H1 (cell line): Measurements from ENCODE around the gene UBE2A. TPM values are rescaled to one million over a fixed set of nuclear protein-coding genes. Genes with fewer than 3 reads are reported as not detected.

Experiments
- CTCF ChIA-PET: fragments of 300-600 bp; sonication (Branson Sonifier 250); formaldehyde crosslinking; loops from one replicate; lab custom pipeline; 2021; ENCODE audit not compliant: partially characterized antibody; lab: Charles Lee
- POLR2A ChIA-PET: fragments of 300-600 bp; sonication (Branson Sonifier 250); formaldehyde crosslinking; loops from one replicate; lab custom pipeline; 2021; ENCODE audit warnings: inconsistent platforms; ENCODE audit not compliant: partially characterized antibody; lab: Charles Lee
- DNase-seq, 2 experiments: peaks; one replicate each; pipeline versions ENCODE4 v3.0.0 to v3.0.0-alpha.2; 2010 to 2022; ENCODE audit warnings: low spot score in 2 of 2, low read depth in 1 of 2, mixed read lengths in 1 of 2
- FAIRE-seq: peaks from 2 replicates; lab custom pipeline; 2011; peaks lifted over from hg19 to GRCh38; lab: Jason Lieb, UNC
- H2AFZ ChIP-seq: 2 replicates; pipeline ENCODE4 v1.8.1; 2012; ENCODE audit warnings: low read length, inconsistent platforms
- H2AK5ac ChIP-seq: 2 replicates; pipeline ENCODE4 v1.6.1; 2013; ENCODE audit warnings: low read depth, low read length
- H2BK120ac ChIP-seq: replicated peaks from 2 replicates; pipeline ENCODE3; 2013; ENCODE audit warnings: low read depth, low read length, inconsistent platforms
- H2BK12ac ChIP-seq: 2 replicates; pipeline ENCODE4 v1.6.1; 2013; ENCODE audit warnings: low read depth, low read length
- H2BK15ac ChIP-seq: 2 replicates; pipeline ENCODE4 v1.6.1; 2013; ENCODE audit warnings: low read length
- H2BK20ac ChIP-seq: 2 replicates; pipeline ENCODE4 v1.6.1; 2013; ENCODE audit warnings: low read length
- H2BK5ac ChIP-seq: 2 replicates; pipeline ENCODE4 v1.6.1; 2013; ENCODE audit warnings: low read depth, low read length
- H3K14ac ChIP-seq: 2 replicates; pipeline ENCODE4 v1.6.1; 2013; ENCODE audit warnings: inconsistent platforms; ENCODE audit not compliant: insufficient read length
- H3K18ac ChIP-seq: 2 replicates; pipeline ENCODE4 v1.6.1; 2013; ENCODE audit warnings: low read length; ENCODE audit errors: extremely low read depth
- H3K23ac ChIP-seq: 2 replicates; pipeline ENCODE4 v1.6.1; 2013; ENCODE audit warnings: inconsistent platforms; ENCODE audit not compliant: insufficient read length
- H3K23me2 ChIP-seq: 2 replicates; pipeline ENCODE4 v1.6.1; 2013; ENCODE audit warnings: low read depth, low read length
- H3K27ac ChIP-seq: 2 replicates; pipeline ENCODE4 v1.6.1; 2011; ENCODE audit warnings: low read depth, low read length, inconsistent platforms
- H3K27me3 ChIP-seq, 4 experiments: replicated peaks in 1 of 4; 1 replicate in 1 of 4; 2 replicates in 3 of 4; pipeline versions ENCODE4 v1.6.1 to v1.8.1; 2011 to 2013; ENCODE audit warnings: low read length in 3 of 4, mild to moderate bottlenecking in 3 of 4, inconsistent platforms in 2 of 4, mixed read lengths in 2 of 4, moderate library complexity in 1 of 4; ENCODE audit not compliant: control insufficient read depth in 3 of 4, insufficient read depth in 3 of 4; ENCODE audit errors: extremely low read depth in 1 of 4
- H3K36me3 ChIP-seq, 4 experiments: 2 replicates each; pipeline versions ENCODE4 v1.6.1 to v1.8.1; 2011 to 2013; ENCODE audit warnings: mild to moderate bottlenecking in 4 of 4, low read length in 3 of 4, moderate library complexity in 2 of 4, control low read depth in 1 of 4, inconsistent platforms in 1 of 4; ENCODE audit not compliant: insufficient read depth in 4 of 4, control insufficient read depth in 2 of 4
- H3K4ac ChIP-seq: replicated peaks from 2 replicates; pipeline ENCODE3; 2013; ENCODE audit warnings: low read length, low read depth, mixed read lengths, inconsistent platforms; ENCODE audit not compliant: insufficient read length
- H3K4me1 ChIP-seq, 4 experiments: replicated peaks in 1 of 4; 1 replicate in 1 of 4; 2 replicates in 3 of 4; pipeline versions ENCODE4 v1.6.1 to v1.8.1; 2011 to 2013; ENCODE audit warnings: low read length in 3 of 4, inconsistent platforms in 2 of 4, mixed read lengths in 1 of 4; ENCODE audit not compliant: insufficient read depth in 4 of 4, control insufficient read depth in 3 of 4
- H3K4me2 ChIP-seq, 2 experiments: 2 replicates each; pipeline versions ENCODE4 v1.6.1 to v1.8.1; 2011 to 2013; ENCODE audit warnings: low read depth in 2 of 2, low read length in 2 of 2, control low read depth in 1 of 2, inconsistent platforms in 1 of 2, mild to moderate bottlenecking in 1 of 2; ENCODE audit not compliant: insufficient read depth in 1 of 2
- H3K4me3 ChIP-seq, 4 experiments: fragments of 200-600, 300-600 bp in 1 of 4; sonication (generic), shearing (Covaris generic), sonication (Bioruptor Twin) in 1 of 4; 2 replicates each; pipeline versions ENCODE4 v1.5.1 to v1.8.1; 2011 to 2016; ENCODE audit warnings: low read length in 4 of 4, low read depth in 3 of 4, control low read depth in 2 of 4, inconsistent platforms in 2 of 4, mild to moderate bottlenecking in 2 of 4, mixed read lengths in 1 of 4, moderate library complexity in 1 of 4; ENCODE audit not compliant: insufficient read depth in 2 of 4; ENCODE audit errors: extremely low read depth in 1 of 4
- H3K56ac ChIP-seq: replicated peaks from 2 replicates; pipeline ENCODE3; 2013; ENCODE audit warnings: low read depth, mild to moderate bottlenecking, mixed read lengths, low read length, inconsistent platforms; ENCODE audit not compliant: insufficient read length
- H3K79me1 ChIP-seq: 2 replicates; pipeline ENCODE4 v1.6.1; 2013; ENCODE audit warnings: low read depth, low read length, control low read depth
- H3K79me2 ChIP-seq, 2 experiments: 2 replicates each; pipeline versions ENCODE4 v1.6.1 to v1.8.1; 2012 to 2013; ENCODE audit warnings: low read length in 2 of 2, mild to moderate bottlenecking in 2 of 2, inconsistent platforms in 1 of 2; ENCODE audit not compliant: insufficient read depth in 2 of 2, control insufficient read depth in 1 of 2
- H3K9ac ChIP-seq, 4 experiments: replicated peaks in 1 of 4; 1 replicate in 1 of 4; 2 replicates in 3 of 4; pipeline versions ENCODE4 v1.6.1 to v1.8.1; 2011 to 2013; ENCODE audit warnings: low read depth in 3 of 4, low read length in 3 of 4, control low read depth in 2 of 4, mild to moderate bottlenecking in 2 of 4, moderate library complexity in 2 of 4, inconsistent platforms in 1 of 4; ENCODE audit errors: extremely low read depth in 1 of 4
- H3K9me3 ChIP-seq, 2 experiments: 2 replicates each; pipeline versions ENCODE4 v1.6.1 to v1.8.1; 2012 to 2013; ENCODE audit warnings: mild to moderate bottlenecking in 2 of 2, moderate library complexity in 2 of 2, control low read depth in 1 of 2, inconsistent platforms in 1 of 2, low read depth in 1 of 2, low read length in 1 of 2, mixed read lengths in 1 of 2; ENCODE audit not compliant: insufficient read depth in 2 of 2
- H4K20me1 ChIP-seq, 2 experiments: replicated peaks in 1 of 2; 2 replicates each; pipeline versions ENCODE3 to v1.8.1; 2011 to 2013; ENCODE audit warnings: inconsistent platforms in 2 of 2, low read length in 2 of 2, mild to moderate bottlenecking in 1 of 2; ENCODE audit not compliant: insufficient read depth in 2 of 2, control insufficient read depth in 1 of 2
- H4K5ac ChIP-seq: 2 replicates; pipeline ENCODE4 v1.6.1; 2013; ENCODE audit warnings: low read length, low read depth, mixed read lengths, inconsistent platforms; ENCODE audit not compliant: insufficient read length
- H4K8ac ChIP-seq: 2 replicates; pipeline ENCODE4 v1.8.0; 2013; ENCODE audit warnings: mild to moderate bottlenecking, moderate library complexity, low read length, inconsistent platforms; ENCODE audit not compliant: insufficient read depth; ENCODE audit errors: extremely low read depth
- H4K91ac ChIP-seq: replicated peaks from 2 replicates; pipeline ENCODE3; 2013; ENCODE audit warnings: low read length, mixed read lengths, inconsistent platforms; ENCODE audit not compliant: insufficient read length
- CBX5 ChIP-seq: fragments of 300-800, 300-1000 bp; sonication (generic); IDR thresholded peaks from 2 replicates; pipeline ENCODE4 v1.7.1; 2016; ENCODE audit warnings: antibody characterized with exemption, low read length, low read depth
- KDM1A ChIP-seq: fragments of 200-600, 300-600 bp; sonication (generic); IDR thresholded peaks from 2 replicates; pipeline ENCODE4 v1.7.1; 2016; ENCODE audit warnings: mild to moderate bottlenecking, low read length, borderline replicate concordance
- NANOG ChIP-seq: IDR thresholded peaks from 2 replicates; pipeline ENCODE4 v1.6.1; 2011; ENCODE audit warnings: low read length, low read depth, mild to moderate bottlenecking, inconsistent platforms; ENCODE audit not compliant: insufficient read depth, poor library complexity, severe bottlenecking
- RAD21 ChIP-seq, 2 experiments: IDR thresholded peaks in 1 of 2; conservative IDR thresholded peaks in 1 of 2; 2 replicates each; pipeline ENCODE4 v1.6.1; 2011; ENCODE audit warnings: low read depth in 2 of 2, low read length in 2 of 2, improper control_type of control experiment in 1 of 2, inconsistent platforms in 1 of 2, mild to moderate bottlenecking in 1 of 2, moderate library complexity in 1 of 2
- RNF2 ChIP-seq: fragments of 200-900, 300-1000 bp; sonication (generic); IDR thresholded peaks from 2 replicates; pipeline ENCODE4 v1.7.1; 2016; ENCODE audit warnings: borderline replicate concordance, low read depth, mild to moderate bottlenecking, antibody characterized with exemption, low read length; ENCODE audit not compliant: poor library complexity, severe bottlenecking; ENCODE audit errors: missing control alignments
- SAP30 ChIP-seq: fragments of 300-600 bp; sonication (generic); IDR thresholded peaks from 2 replicates; pipeline ENCODE4 v1.7.1; 2012; ENCODE audit warnings: low read length, moderate library complexity, mild to moderate bottlenecking, inconsistent platforms; ENCODE audit not compliant: insufficient read depth, insufficient replicate concordance
- TAF7 ChIP-seq: optimal IDR thresholded peaks from 2 replicates; pipeline ENCODE3; 2011; ENCODE audit warnings: low read depth, mild to moderate bottlenecking, inconsistent platforms, low read length, moderate library complexity, borderline replicate concordance
- TCF12 ChIP-seq: IDR thresholded peaks from 2 replicates; pipeline ENCODE4 v1.6.1; 2011; ENCODE audit warnings: low read depth, mild to moderate bottlenecking, low read length
- WGBS, 2 experiments: shearing (Covaris generic) in 1 of 2; methylation state at CpG; one replicate each; pipeline versions ENCODE4 v1.1.6 to v1.1.7; 2013 to 2015; ENCODE audit warnings: low lambda C conversion rate in 2 of 2, mixed read lengths in 2 of 2, inconsistent platforms in 1 of 2, low coverage in 1 of 2, missing lambda C conversion rate in 1 of 2; ENCODE audit not compliant: insufficient replicate concordance in 2 of 2, insufficient coverage in 1 of 2, insufficient read length in 1 of 2; ENCODE audit errors: extremely low coverage in 1 of 2, missing lambda C conversion rate in 1 of 2; 5-methylcytosine and 5-hydroxymethylcytosine counted together
- polyA plus RNA-seq, 7 experiments: library from polyadenylated mRNA; depleted of rRNA in 3 of 7; stranded (reverse) in 5 of 7; unstranded in 2 of 7; fragments of >200 nt in 5 of 7; fragments of 200-250 nt in 2 of 7; gene quantifications; 1 replicate in 5 of 7; 2 replicates in 1 of 7; 4 replicates in 1 of 7; pipeline versions ENCODE4 v1.2.1 to v1.2.3, GENCODE V29; 2011 to 2013; ENCODE audit warnings: missing spikeins in 2 of 7, mixed read lengths in 2 of 7
- total RNA-seq: library from RNA; stranded (reverse); fragmentation: NEBNext Ultra II Directional; extraction: Animal tissue kit (Norgen Biotek cat#: 25700); gene quantifications from 2 replicates; pipeline ENCODE4 v1.2.1, GENCODE V29; 2021
- TF ChIP-seq, protein P1 (sequence below): IDR thresholded peaks from 2 replicates; pipeline ENCODE4 v1.6.1; 2012; ENCODE audit warnings: low read length, inconsistent platforms
- TF ChIP-seq, protein P2 (sequence below): IDR thresholded peaks from 2 replicates; pipeline ENCODE4 v1.6.1; 2012; ENCODE audit warnings: inconsistent platforms

The UBE2A gene
- total and polyA plus RNA-seq, 2 of the 8 experiments (the other 6 are each of a cell fraction or from before 2014, with no cell fraction given) = 24.8 to 43.9 TPM

DNA sequence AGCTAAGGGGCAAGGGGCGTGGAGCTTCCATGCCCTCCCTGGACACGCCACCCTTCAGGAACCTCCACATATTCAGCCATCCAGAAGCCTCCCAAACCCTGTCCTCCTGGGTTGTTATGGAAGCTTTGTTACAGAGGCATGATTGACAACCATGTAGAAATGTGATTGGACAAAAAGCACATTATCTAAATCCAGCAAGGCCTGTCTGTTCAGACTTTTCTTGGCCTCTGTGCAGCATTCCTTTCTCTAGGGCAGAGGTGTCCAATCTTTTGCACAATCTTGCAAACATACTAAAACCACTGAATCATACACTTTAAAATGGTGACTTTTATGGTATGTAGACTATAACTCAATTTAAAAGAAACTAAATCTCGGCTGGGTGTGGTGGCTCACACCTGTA, 21.9 kb upstream of the UBE2A start:
- H3K9ac ChIP-seq = no peak overlapping the region
- H4K8ac ChIP-seq = no peak overlapping the region
- no peak overlapping the region for H2BK5ac ChIP-seq
- H4K5ac ChIP-seq = no peak overlapping the region
- no peaks in the 10 kb centered on the region for H3K79me1 ChIP-seq
- H4K91ac ChIP-seq = no peak overlapping the region
- H2BK120ac ChIP-seq = no peak overlapping the region
- CTCF ChIA-PET = no interaction called here
- H3K27me3 ChIP-seq = no peaks in the 10 kb centered on the region
- no peak overlapping the region for H2AFZ ChIP-seq
- no peak overlapping the region for H2BK15ac ChIP-seq
- no peak overlapping the region for H3K27ac ChIP-seq
- WGBS, 2 experiments = 90% methylated on average over 3 of the region's 3 CpGs; no CpG with 5 or more reads in 1 of the 2 experiments
- no peaks in the 10 kb centered on the region for H3K4me1 ChIP-seq
- POLR2A ChIA-PET = interaction anchor here (1.2 kb wide), 1 partner anchor 13 kb away, joined by 3 read pairs; the partner anchor contains the start of gene STEEP1
- H3K79me2 ChIP-seq = no peaks in the 10 kb centered on the region; a peak in 1 of 4 replicates
- no peak overlapping the region for H3K56ac ChIP-seq
- H3K4me3 ChIP-seq = no peak overlapping the region
- H3K4me2 ChIP-seq = no peak overlapping the region
- FAIRE-seq (no peak), DNase-seq (no peak)
- H3K36me3 ChIP-seq = no peaks in the 10 kb centered on the region
- no peak overlapping the region for H2BK20ac ChIP-seq
- no peaks in the 10 kb centered on the region for H4K20me1 ChIP-seq
- H3K23ac ChIP-seq = no peak overlapping the region
- no peak overlapping the region for H2AK5ac ChIP-seq
- H3K9me3 ChIP-seq = no peaks in the 10 kb centered on the region
- no peaks in the 10 kb centered on the region for H3K23me2 ChIP-seq
- no peak overlapping the region for H3K14ac ChIP-seq
- no peak overlapping the region for H2BK12ac ChIP-seq
- no peak overlapping the region for H3K4ac ChIP-seq
- H3K18ac ChIP-seq = no peak overlapping the region
- TF ChIP-seq, protein P1, sequence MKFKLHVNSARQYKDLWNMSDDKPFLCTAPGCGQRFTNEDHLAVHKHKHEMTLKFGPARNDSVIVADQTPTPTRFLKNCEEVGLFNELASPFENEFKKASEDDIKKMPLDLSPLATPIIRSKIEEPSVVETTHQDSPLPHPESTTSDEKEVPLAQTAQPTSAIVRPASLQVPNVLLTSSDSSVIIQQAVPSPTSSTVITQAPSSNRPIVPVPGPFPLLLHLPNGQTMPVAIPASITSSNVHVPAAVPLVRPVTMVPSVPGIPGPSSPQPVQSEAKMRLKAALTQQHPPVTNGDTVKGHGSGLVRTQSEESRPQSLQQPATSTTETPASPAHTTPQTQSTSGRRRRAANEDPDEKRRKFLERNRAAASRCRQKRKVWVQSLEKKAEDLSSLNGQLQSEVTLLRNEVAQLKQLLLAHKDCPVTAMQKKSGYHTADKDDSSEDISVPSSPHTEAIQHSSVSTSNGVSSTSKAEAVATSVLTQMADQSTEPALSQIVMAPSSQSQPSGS = no peak
- TF ChIP-seq RNF2 (no peak), KDM1A (no peak), NANOG (no peak), RAD21 (IDR thresholded peaks at IDR 0.05 in 1 of 2, conservative IDR thresholded peaks at IDR 0.05 in 1 of 2; ENCODE audit: low read depth in 2 of 2, low read length in 2 of 2) (no peak), TAF7 (no peak), CBX5 (no peak), TCF12 (no peak), SAP30 (no peak)
- TF ChIP-seq, protein P2, sequence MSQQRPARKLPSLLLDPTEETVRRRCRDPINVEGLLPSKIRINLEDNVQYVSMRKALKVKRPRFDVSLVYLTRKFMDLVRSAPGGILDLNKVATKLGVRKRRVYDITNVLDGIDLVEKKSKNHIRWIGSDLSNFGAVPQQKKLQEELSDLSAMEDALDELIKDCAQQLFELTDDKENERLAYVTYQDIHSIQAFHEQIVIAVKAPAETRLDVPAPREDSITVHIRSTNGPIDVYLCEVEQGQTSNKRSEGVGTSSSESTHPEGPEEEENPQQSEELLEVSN = no peak
